GM10248 (cell line): ENCODE data around the gene NOMO2.
"Not testable (repeated sequence)": the region's sequence is repeated elsewhere in the genome, so short reads cannot be mapped to it uniquely, and the experiment has no call there.

Source experiments
- CTCF ChIA-PET: fragments of 300-600 bp; sonication (Branson Sonifier 250); formaldehyde crosslinking; extraction: SDS; loops from one replicate; lab custom pipeline; 2021; ENCODE audit warnings: antibody characterized with exemption; lab: Yijun Ruan, JAX
- POLR2A ChIA-PET: fragments of 350-650 bp; sonication (Branson Sonifier 250); formaldehyde crosslinking; extraction: SDS; loops from one replicate; lab custom pipeline; 2020; ENCODE audit warnings: antibody characterized with exemption; lab: Yijun Ruan, JAX
- DNase-seq: peaks from one replicate; pipeline ENCODE4 v3.0.0; 2012; ENCODE audit errors: extremely low spot score

The NOMO2 gene

DNA sequence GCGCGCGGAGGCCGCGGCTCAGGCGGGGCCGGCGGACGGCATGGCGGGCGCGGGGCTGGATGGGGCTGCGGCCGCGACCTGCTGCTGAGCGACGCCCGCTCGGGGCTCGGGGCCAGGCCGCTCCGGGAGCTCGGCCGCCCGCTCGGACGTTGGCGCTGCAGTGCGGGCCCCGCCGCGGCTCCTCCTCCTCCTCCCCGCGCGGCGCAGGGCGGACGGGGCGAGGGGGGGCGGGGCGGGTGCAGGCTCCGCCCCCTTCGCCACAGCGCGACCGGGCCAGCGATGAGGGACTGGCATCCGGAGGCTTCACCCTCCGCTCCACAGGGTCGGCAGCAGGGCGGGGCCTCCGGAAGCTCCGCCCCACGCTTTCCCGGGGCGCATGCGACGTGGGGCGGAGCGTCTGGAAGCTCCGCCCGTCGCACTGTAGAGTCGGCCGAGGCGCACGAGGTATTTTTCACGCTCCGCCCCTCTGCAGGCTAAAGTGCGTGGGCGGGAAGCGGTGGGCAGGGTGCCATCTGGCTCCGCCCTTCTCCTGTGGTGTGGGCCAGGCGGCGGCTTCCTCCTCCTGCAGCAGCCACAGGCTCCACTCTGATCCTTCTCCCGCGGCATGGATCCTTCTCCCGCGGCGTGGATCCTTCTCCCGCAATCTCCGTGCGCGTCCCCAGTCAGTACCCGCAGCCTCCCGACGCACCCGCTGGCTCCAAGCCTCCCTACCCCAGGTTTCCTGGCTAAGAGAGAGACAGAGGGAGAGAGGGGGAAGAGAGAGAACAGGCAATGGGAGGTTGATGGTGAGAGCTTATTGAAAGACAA lies 159.8 kb downstream of the NOMO2 start:
- DNase-seq, POLR2A ChIA-PET: not testable (repeated sequence)

DNA sequence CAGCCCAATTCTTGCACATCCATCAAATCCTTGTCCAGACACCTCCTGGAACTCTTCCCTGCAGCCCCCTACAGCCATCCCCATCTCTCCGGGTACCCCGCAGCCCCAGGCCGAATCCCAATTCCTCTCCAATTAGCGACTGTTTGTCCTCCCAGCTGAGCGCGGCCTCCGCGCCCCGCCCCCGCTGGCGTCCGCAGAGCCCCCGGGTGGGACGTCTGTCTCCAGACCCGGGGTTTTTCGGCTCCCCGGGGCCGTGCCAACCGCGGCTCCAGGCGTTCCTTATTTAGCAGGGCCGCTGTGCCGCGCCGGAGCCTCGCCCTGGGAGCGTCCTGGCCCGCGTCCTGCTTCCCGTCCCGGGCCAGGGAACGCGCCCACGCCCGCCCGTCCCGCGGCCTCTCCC lies 160.7 kb downstream of the NOMO2 start:
- DNase-seq, CTCF ChIA-PET, POLR2A ChIA-PET: not testable (repeated sequence)

More for the DNA sequence above, 159.8 kb downstream of the NOMO2 start:
- CTCF ChIA-PET = not testable (repeated sequence)

DNA sequence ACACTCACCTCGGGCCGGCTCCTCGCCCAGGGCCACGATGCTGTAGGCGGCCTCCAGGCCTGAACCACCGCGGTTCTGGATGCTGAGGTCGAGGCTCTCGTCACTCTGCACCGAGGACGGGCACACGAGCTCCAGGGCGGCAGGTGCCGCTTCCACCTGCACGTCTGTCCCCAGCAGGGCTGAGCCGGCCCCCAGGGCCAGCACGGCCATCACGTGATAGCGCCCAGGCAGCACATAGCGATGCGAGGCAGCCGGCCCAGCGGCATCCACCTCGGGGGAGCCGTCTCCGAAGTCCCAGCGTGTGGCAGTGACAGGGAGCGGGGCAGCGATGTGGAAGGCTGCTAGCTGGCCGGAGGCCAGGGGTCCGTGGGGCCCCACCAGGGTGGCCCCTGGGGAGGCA lies 167.5 kb downstream of the NOMO2 start:
- POLR2A ChIA-PET, DNase-seq, CTCF ChIA-PET: not testable (repeated sequence)

DNA sequence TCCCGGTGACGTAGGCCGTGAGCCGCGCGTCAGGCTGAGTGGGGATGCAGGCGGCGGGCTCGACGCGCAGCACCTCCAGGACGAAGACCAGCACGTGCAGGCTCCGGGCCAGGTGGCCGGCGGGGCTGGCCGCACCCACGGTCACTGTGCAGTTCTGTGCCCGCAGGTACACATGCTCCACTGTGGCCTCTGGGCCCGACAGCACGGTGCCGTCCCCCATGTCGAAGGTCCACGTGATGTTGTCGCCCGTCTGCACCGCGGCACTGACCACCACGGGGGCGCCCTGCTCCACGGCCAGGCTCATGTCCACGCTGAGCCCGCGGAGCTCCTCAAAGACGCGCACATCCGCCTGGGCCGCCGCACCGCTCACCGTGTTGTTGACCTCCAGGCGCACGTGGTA lies 174.1 kb downstream of the NOMO2 start:
- POLR2A ChIA-PET, CTCF ChIA-PET, DNase-seq: not testable (repeated sequence)

DNA sequence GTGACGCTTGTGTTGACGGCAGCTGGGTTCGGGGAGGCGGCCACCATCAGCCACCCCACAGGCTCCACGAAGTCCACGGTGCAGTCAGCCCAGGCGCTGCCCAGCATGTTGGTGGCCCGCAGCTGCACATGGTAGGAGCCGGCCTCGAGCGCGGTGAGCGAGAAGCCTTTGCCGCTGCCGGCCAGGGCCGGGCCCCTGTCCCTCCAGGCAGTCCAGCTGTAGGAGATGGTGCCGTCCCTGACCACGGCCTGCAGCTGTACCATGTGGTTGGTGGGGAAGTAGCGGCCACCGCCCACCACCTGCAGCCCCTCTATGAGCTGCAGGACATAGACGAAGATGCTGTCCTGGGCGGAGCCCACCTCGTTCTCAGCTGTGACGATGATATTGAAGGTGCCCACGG lies 175.4 kb downstream of the NOMO2 start:
- DNase-seq, POLR2A ChIA-PET, CTCF ChIA-PET: not testable (repeated sequence)

DNA sequence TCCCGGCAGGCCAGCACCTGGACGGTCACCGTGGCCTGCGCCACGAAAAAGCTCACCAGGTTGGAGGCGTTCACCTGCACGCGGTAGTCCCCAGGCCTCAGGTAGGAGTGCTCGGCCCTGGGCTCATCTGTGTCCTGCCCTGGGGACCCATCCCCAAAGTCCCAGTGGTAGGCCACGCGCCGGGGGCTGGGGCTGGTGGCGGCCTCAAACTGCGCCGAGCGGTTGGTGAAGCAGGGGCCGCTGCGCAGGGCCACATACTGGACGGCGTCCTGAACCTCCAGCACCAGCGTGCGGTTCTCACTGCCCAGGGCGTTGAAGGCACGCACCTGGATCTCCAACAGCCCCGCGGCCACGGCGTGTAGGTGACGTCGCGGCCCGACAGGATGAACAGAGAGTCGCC lies 176.6 kb downstream of the NOMO2 start:
- POLR2A ChIA-PET, CTCF ChIA-PET: not testable (repeated sequence)

DNA sequence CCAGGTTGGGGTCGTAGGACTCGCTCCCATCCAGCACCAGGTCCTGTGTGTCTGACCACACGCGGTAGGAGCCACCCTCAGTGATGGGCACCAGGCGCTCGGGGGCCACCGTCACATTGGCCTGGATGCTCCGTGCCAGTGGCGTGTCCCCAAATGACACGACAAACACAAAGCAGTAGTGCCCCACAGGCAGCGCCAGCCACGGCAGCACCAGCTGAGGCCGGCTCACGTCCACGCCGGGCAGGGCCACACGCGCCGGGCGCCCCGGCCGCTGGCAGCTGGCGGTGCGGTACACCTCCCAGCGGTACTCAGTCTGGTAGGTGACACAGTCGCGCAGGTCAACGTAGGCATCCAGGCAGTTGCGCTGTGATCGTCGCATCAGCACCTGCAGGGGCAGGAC lies 177.0 kb downstream of the NOMO2 start:
- CTCF ChIA-PET, POLR2A ChIA-PET: not testable (repeated sequence)

More for the DNA sequence above, 176.6 kb downstream of the NOMO2 start:
- DNase-seq = not testable (repeated sequence)

DNA sequence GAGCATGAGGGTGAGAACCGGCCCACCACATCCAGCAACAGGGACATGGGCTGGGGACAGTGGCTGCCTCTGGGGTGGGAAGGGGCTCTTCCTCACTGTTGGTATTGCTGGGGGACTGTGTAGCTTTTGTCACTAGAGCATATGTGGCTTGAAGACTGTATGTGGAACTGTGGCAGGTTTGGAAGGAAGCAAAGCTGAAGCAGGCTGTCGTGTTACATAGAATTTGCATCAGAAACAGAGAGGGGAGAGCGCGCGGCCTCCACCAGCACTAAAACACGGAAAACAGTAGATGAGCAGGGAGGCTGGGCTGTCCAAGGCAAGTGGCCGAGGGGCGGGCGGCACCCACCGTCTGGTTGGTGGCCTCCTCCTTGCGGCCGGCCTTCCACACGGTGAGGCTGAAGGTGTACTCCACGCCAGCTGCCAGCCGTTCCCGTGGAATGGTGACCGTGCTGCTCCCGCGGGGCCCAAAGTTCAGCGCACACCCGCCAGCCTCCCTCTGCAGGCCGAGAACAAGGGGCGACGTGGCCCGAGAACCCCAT lies 177.7 kb downstream of the NOMO2 start:
- POLR2A ChIA-PET, DNase-seq, CTCF ChIA-PET: not testable (repeated sequence)

More for the DNA sequence above, 177.0 kb downstream of the NOMO2 start:
- not testable (repeated sequence) for DNase-seq

DNA sequence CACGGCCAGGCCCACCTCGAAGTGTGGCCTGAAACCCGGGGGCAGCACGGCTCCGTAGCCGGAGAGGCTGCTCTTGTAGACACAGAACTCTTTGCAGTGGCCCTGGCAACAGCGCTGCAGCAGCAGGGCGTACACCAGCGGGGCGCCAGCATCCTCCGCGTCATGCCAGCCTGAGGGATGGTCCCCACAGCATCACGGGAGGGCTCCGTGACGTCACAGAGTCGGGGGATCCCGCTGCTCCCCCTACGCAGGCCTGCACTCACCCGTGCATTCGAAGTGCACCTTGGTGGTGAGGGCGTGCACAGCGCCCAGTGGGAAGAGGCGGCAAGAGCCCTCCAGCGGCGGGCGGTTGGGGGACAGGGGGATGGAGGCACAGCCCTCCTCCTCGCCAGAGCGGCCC lies 179.2 kb downstream of the NOMO2 start:
- CTCF ChIA-PET, DNase-seq, POLR2A ChIA-PET: not testable (repeated sequence)
